GM10847 (cell line): Measurements from ENCODE around the gene MAPKAPK2.

Experiments
- POLR2A ChIP-seq: IDR thresholded peaks from 2 replicates; pipeline ENCODE4 v1.6.1; 2011; ENCODE audit not compliant: insufficient read length; ENCODE audit errors: extremely low read depth

MAPKAPK2 gene

GRCh38 chr1:206684478-206685333 lies at the start of gene MAPKAPK2:
TSS of gene MAPKAPK2 (plus strand) at chr1:206684905. CDS start at chr1:206685230, 325 bp downstream.
- TF ChIP-seq POLR2A, result no peak

- TF ChIP-seq POLR2A, result peak; percentile 86
Measured at GRCh38 chr1:206635080-206635977, 49.4 kb upstream of the MAPKAPK2 start, which contains the start of gene DYRK3. TSS of gene DYRK3 (plus strand) at chr1:206635536. CDS start at chr1:206635704, 168 bp downstream.

- no peak for TF ChIP-seq POLR2A
Measured at GRCh38 chr1:206635978-206636345, 48.7 kb upstream of the MAPKAPK2 start.

- TF ChIP-seq POLR2A, result no peak
Measured at GRCh38 chr1:206636671-206637070, 48.0 kb upstream of the MAPKAPK2 start.

GRCh38 chr1:206637605-206638004 lies 47.1 kb upstream of the MAPKAPK2 start:
- TF ChIP-seq POLR2A, result no peak

GRCh38 chr1:206643118-206643698 lies 41.5 kb upstream of the MAPKAPK2 start:
- no peak for TF ChIP-seq POLR2A

GRCh38 chr1:206646504-206646903 lies 38.2 kb upstream of the MAPKAPK2 start:
- TF ChIP-seq POLR2A, result no peak

- no peak for TF ChIP-seq POLR2A
Measured at GRCh38 chr1:206647224-206647623, 37.5 kb upstream of the MAPKAPK2 start.

- no peak for TF ChIP-seq POLR2A
Measured at GRCh38 chr1:206649261-206649921, 35.3 kb upstream of the MAPKAPK2 start.

GRCh38 chr1:206651014-206651413 lies 33.7 kb upstream of the MAPKAPK2 start:
- TF ChIP-seq POLR2A, result no peak

- TF ChIP-seq POLR2A, result no peak
Measured at GRCh38 chr1:206651958-206652890, 32.5 kb upstream of the MAPKAPK2 start.

- no peak for TF ChIP-seq POLR2A
Measured at GRCh38 chr1:206653715-206654459, 30.8 kb upstream of the MAPKAPK2 start.

GRCh38 chr1:206654828-206655227 lies 29.9 kb upstream of the MAPKAPK2 start:
- no peak for TF ChIP-seq POLR2A

- no peak for TF ChIP-seq POLR2A
Measured at GRCh38 chr1:206655471-206655882, 29.2 kb upstream of the MAPKAPK2 start.

- no peak for TF ChIP-seq POLR2A
Measured at GRCh38 chr1:206656936-206657335, 27.8 kb upstream of the MAPKAPK2 start.
